KOPT-K1 (cell line): ENCODE results near the gene DDI1.

Source experiments
- H3K27ac ChIP-seq: fragments of 200-600 bp; sonication (generic); 2 replicates; pipeline ENCODE4 v1.5.1; 2016; ENCODE audit warnings: antibody characterized with exemption, mild to moderate bottlenecking, low read depth, low read length; ENCODE audit not compliant: poor library complexity, severe bottlenecking
- H3K36me3 ChIP-seq: fragments of 200-600 bp; sonication (generic); 2 replicates; pipeline ENCODE4 v1.5.1; 2017; ENCODE audit warnings: antibody characterized with exemption, mild to moderate bottlenecking, low read length, moderate library complexity; ENCODE audit not compliant: insufficient read depth
- H3K9me3 ChIP-seq: fragments of 200-600 bp; sonication (generic); 2 replicates; pipeline ENCODE4 v1.5.1; 2017; ENCODE audit warnings: antibody characterized with exemption, low read length, mild to moderate bottlenecking; ENCODE audit not compliant: insufficient read depth, poor library complexity, severe bottlenecking

DDI1 gene

GRCh38 chr11:104054911-104055529, 18.6 kb downstream of the DDI1 start:
- no peaks in the 10 kb centered on the region for H3K9me3 ChIP-seq
- H3K36me3 ChIP-seq, result no peaks in the 10 kb centered on the region
- H3K27ac ChIP-seq, result no peak overlapping the region

- H3K36me3 ChIP-seq, result no peaks in the 10 kb centered on the region
- H3K9me3 ChIP-seq, result no peaks in the 10 kb centered on the region
- H3K27ac ChIP-seq, result no peak overlapping the region
Measured at GRCh38 chr11:104055596-104055995, 19.2 kb downstream of the DDI1 start.

- Histone ChIP-seq H3K9me3 (no peaks in the 10 kb centered on the region), H3K27ac (no peak overlapping the region), H3K36me3 (no peaks in the 10 kb centered on the region)
Measured at GRCh38 chr11:104057908-104058307, 21.5 kb downstream of the DDI1 start.

- Histone ChIP-seq H3K9me3 (no peaks in the 10 kb centered on the region), H3K36me3 (no peaks in the 10 kb centered on the region), H3K27ac (no peak overlapping the region)
Measured at GRCh38 chr11:104058680-104059079, 22.2 kb downstream of the DDI1 start.

- Histone ChIP-seq H3K9me3 (no peaks in the 10 kb centered on the region), H3K36me3 (no peaks in the 10 kb centered on the region), H3K27ac (no peak overlapping the region)
Measured at GRCh38 chr11:104060004-104060794, 23.8 kb downstream of the DDI1 start.

GRCh38 chr11:104060820-104061219, 24.4 kb downstream of the DDI1 start:
- Histone ChIP-seq H3K36me3 (no peaks in the 10 kb centered on the region), H3K9me3 (no peaks in the 10 kb centered on the region), H3K27ac (no peak overlapping the region)

GRCh38 chr11:104061853-104062521, 25.5 kb downstream of the DDI1 start:
- Histone ChIP-seq H3K36me3 (no peaks in the 10 kb centered on the region), H3K27ac (no peak overlapping the region), H3K9me3 (no peaks in the 10 kb centered on the region)

- H3K27ac ChIP-seq, result no peak overlapping the region
- H3K36me3 ChIP-seq, result no peaks in the 10 kb centered on the region
- no peaks in the 10 kb centered on the region for H3K9me3 ChIP-seq
Measured at GRCh38 chr11:104064034-104064630, 27.7 kb downstream of the DDI1 start.

- Histone ChIP-seq H3K36me3 (no peaks in the 10 kb centered on the region), H3K9me3 (no peaks in the 10 kb centered on the region), H3K27ac (no peak overlapping the region)
Measured at GRCh38 chr11:104067534-104067933, 31.1 kb downstream of the DDI1 start.

GRCh38 chr11:104073950-104074705, 37.7 kb downstream of the DDI1 start:
- H3K36me3 ChIP-seq, result no peaks in the 10 kb centered on the region
- no peak overlapping the region for H3K27ac ChIP-seq
- no peaks in the 10 kb centered on the region for H3K9me3 ChIP-seq

- H3K9me3 ChIP-seq, result no peaks in the 10 kb centered on the region
- no peak overlapping the region for H3K27ac ChIP-seq
Measured at GRCh38 chr11:104075091-104075490, 38.7 kb downstream of the DDI1 start.

GRCh38 chr11:104075706-104076105, 39.3 kb downstream of the DDI1 start:
- Histone ChIP-seq H3K36me3 (no peaks in the 10 kb centered on the region), H3K9me3 (no peaks in the 10 kb centered on the region), H3K27ac (no peak overlapping the region)

More at GRCh38 chr11:104075091-104075490, 38.7 kb downstream of the DDI1 start:
- no peaks in the 10 kb centered on the region for H3K36me3 ChIP-seq

- Histone ChIP-seq H3K9me3 (no peaks in the 10 kb centered on the region), H3K36me3 (no peaks in the 10 kb centered on the region), H3K27ac (no peak overlapping the region)
Measured at GRCh38 chr11:104076455-104076854, 40.0 kb downstream of the DDI1 start.

GRCh38 chr11:104078245-104078644, 41.8 kb downstream of the DDI1 start:
- H3K9me3 ChIP-seq, result no peaks in the 10 kb centered on the region
- no peaks in the 10 kb centered on the region for H3K36me3 ChIP-seq
- H3K27ac ChIP-seq, result no peak overlapping the region

GRCh38 chr11:104078995-104079394, 42.6 kb downstream of the DDI1 start:
- no peak overlapping the region for H3K27ac ChIP-seq
- H3K9me3 ChIP-seq, result no peaks in the 10 kb centered on the region
- no peaks in the 10 kb centered on the region for H3K36me3 ChIP-seq
